Myocyte (in vitro differentiated cells): ENCODE measurements around the gene SLC39A9. TPM values are rescaled to one million over a fixed set of nuclear protein-coding genes. Genes with fewer than 3 reads are reported as not detected.
"Not testable (repeated sequence)": the region's sequence is repeated elsewhere in the genome, so short reads cannot be mapped to it uniquely, and the experiment has no call there.

Experiments used
- DNase-seq: peaks from one replicate; pipeline ENCODE4 v3.0.0-alpha.2; 2012; ENCODE audit warnings: low read depth
- total RNA-seq: library from RNA; depleted of rRNA; stranded (reverse); fragments of >200 nt; gene quantifications from 2 replicates; pipeline ENCODE4 v1.2.3, GENCODE V29; 2014

Gene SLC39A9
- total RNA-seq, 1 donor from 2014 or later: 60.2 TPM

DNA sequence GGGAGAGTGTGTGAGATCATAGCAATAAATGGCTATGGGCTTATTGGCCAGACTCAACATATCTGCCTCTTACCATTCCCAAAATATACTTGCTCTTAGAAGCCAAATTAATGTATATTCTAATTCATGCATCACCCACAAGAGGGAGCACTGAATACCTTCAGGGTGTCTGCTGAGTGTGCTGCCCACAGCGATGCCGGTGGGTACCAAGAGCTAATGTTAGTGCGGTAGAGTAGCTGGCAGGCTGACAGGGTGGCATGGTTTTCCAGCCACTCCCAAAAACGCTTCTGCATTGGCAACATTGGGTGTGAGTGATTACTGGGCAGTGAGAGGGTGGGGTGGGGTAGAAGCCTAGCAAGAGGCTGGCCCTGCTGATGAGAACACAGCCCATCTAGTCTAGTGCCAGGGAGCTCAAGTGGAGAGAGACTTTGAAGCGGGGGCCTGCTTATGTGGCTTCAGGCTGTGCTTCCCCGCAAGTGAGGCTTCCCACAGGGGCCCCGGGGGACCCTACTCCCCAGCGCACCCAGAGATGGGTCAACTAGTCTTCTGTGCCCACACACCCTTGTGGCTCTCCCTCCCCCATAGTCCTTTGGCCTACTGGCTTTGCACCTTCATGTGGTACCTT is 76.8 kb downstream of the SLC39A9 start:
- peak; percentile 70 for DNase-seq

DNA sequence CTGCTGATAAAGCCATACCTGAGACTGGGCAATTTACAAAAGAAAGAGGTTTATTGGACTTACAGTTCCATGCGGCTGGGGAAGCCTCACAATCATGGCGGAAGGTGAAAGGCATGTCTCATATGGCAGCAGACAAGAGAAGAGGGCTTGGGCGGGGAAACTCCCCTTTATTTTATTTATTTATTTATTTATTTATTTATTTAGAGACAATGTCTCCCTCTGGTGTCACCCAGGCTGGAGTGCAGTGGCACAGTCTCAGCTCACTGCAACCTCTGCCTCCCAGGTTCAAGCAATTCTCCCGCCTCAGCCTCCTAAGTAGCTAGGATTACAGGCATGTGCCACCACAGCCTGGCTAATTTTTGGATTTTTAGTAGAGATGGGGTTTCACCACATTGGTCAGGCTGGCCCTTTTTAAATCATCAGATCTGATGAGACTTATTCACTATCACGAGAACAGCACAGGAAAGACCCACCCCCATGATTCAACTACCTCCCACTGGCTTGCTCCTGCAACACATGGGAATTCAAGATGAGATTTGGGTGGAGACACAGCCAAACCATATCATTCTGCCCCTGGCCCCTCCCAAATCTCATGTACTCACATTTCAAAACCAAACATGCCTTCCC is 78.4 kb downstream of the SLC39A9 start:
- not testable (repeated sequence) for DNase-seq

DNA sequence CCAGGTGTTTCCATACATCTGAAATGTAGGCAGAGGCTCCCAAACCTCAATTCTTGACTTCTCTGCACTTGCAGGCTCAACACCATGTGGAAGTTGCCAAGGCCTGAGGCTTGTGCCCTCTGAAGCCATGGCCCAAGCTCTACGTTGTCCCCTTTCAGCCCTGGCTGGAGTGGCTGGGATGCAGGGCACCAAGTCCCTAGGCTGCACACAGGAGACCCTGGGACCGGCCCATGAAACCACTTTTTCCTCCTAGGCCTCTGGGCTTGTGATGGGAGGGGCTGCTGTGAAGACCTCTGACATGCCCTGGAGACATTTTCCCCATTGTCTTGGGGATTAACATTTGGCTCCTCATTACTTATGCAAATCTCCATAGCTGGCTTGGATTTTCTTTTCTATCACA is 79.6 kb downstream of the SLC39A9 start:
- not testable (repeated sequence) for DNase-seq

DNA sequence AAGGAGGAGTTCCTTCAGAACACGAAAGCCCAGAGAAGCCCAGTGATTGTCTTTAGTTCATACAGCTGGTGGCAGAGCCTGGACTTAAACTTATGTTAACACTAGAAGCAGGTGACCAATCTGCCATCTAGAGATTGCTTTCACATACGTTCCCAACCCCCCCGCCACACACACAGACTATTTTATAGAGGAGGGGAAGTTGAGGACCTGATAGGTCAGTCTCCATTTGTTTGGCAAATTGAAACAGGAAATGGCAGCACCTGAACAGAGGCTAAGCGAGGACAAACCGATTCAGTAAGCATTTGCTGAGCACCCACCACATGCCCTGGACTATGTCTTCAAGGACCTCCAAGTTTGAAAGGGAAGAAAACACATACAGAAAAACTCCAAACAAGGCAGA is 81.2 kb downstream of the SLC39A9 start:
- DNase-seq: no peak

DNA sequence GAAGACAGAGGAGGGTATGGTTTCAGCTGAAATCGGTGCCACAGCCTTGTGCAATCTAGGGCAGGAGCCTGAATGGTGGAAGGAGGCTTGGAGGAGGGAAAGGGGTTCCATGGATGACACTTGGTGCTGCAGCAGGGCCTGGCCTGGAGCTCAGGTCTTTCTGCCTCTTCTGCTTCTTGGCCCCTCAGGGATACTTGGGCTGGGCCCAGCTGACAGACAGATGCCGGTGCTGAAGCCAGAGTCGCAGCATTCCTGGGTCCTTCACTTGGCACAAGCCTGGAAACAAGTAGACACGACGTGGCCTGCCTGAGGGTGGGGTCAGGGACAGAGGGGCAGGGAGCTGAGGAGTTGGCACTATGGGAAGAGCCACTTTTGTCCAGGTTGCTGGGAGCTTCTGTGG is 81.6 kb downstream of the SLC39A9 start:
- DNase-seq: no peak

DNA sequence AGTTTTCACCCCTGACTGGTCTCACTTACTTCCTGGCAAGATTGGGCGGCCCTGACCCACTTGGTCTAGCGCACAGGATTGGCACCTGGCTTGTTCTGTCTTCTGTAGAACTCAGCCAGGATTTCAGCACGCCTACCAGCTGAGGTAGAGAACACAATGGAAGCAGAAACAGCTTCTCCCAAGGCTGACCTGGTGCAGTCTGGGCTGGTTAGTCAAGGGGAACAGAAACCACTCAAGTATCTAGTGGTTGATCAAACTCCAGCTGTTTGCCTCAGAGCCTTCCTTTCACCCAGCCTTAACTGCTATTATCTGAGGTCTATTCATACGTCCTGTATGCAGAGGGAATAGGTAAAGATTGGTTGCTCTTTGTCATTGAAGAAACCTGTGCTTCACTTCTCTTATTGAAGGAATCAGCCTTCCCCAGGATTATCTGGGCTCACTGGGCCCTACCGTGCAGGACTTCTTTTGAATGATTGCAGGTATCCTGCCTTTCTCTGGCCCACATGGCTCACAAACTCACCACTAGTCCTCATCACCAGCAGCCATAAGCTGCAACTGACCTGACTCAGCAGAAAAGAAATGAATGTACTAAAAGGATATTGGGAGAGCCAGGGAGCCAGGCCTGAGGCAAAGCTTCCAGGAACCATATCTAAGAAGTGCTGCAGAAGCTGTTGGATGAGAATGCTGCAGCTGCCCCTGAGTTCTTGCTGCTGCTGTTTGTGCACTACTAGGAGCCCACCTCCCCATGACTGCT is 83.5 kb downstream of the SLC39A9 start:
- DNase-seq: peak; percentile 34

DNA sequence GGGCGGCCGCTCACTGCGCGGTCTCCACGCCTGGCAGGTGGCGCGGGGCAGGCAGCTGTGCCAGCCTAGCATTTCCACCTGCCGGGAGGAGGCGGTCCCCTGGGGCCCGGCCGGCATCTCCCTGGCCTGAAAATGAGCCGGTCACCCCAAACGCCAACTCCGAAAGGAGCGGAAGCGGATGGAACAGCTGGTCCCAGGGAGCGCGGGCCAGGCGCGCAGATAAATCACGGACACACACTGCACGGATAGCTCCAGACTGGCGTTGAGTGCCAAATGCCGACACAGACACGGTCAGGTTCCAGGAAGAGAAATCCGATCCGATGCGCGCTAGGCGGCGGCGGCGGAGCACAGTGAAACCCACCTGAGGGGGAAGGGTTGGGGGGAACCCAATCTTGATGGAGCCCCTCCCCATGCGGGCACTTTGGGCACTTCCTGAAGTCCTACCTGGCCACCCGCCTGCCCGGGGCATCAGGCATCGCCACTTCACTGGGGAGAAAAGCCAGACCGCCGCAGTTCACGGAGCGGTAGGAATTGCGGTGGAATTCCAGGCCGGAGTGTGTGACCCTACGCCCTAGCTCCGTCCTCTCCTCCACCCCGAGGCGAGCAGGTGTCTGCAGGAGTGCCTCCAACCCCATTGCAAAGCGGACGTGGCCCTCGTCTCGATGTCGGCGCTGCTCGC is 85.4 kb downstream of the SLC39A9 start:
- peak; percentile 93 for DNase-seq

DNA sequence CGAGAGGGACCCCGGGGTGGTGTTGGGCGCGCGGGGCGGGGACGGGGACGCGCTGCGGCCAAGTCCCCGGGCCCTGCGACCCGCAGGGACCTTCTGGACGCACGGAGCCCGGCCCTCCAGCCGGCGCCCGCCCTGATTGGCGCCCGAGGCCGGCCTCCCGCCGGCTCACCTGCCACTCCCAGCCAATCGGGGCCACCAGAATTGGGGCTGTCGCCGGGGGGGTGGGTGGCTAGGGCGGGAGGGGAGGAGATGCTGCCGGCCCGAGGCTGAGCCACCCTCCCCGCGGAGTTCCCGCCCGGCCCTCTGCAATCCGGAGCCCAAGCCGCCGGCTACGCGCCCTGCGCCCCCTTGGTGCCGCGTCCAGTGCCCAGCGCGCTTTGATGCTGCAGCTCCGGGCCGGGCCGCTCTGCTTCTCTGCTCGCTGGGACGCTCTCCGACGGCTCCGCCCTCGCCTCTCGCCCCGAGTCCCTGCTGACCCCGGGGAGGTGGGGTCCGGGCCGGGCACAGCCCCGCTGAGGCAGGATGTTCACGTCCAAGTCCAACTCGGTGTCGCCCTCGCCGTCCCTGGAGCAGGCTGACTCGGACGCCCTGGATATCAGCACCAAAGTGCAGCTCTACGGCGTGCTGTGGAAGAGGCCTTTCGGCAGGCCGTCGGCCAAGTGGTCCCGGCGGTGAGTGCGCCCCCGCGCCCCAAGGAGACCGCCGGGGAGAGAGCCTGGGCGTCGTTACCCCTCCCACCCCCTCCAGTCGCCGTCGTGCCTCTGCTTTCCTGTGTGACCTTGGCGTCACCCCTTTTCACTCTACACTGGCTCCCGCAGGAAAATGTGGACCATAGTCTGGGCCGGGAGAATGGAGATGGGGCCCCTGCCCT is 86.2 kb downstream of the SLC39A9 start, which contains the start of gene PLEKHD1:
Gene PLEKHD1 (plus strand): TSS at position 285 of the 871 bp plus-strand sequence. CDS start 238 bp downstream, at position 523.
- peak; percentile 44 for DNase-seq

DNA sequence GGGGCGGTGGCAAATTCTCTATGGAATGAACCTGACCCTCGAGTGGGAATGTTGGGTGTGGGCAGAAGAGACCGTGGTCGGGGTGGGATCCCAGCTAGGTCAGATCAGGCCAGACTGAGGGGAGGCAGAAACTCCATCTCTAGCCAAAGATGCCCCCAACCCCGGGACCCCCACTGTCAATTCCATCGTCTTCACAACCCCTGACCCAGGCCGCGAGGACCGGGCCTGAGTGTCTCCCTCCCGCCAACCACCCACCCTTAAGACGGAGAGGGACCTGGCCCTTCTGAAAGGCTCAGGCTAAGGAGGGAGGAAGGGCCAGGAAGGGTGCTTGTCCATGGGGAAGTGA is 86.8 kb downstream of the SLC39A9 start:
- DNase-seq: no peak

DNA sequence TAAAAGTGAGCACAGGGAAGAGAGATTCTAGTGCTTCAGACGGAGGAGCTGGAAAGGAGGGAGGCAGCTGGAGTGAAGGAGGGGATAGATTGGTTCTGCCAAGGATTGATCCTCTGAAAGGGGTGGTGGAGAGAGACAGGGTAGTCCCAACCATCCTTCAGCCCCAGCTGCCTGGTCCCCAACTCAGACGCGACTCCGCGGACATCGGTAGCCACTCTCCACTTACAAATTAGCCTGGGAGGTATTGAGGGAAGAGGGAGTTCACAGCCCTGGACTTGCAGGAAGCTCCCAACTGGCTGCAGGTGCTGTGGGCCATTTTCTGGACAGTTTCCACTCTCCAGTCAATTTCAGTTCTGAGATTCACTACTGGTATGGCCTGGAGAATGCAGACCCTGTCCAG is 87.2 kb downstream of the SLC39A9 start:
- no peak for DNase-seq

DNA sequence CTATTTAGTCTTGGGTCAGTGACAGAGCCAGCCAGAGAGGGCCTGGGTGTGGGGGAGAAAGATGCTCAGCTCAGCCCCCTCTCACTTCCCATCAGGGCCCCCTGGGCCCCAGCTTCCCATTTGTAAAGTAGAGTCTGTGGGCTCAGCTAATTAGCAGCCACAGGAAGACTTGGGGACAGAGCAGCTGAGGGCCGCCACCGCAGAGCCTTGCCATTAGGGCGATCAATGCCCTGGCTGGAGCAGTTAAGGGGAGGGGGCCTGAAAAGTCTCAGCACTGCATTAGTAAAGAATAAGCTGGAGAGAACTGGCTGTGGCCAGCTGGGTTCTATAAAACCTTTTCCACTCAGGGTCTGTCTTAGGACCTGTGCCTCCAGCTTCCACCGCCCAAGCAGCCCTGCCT is 88.7 kb downstream of the SLC39A9 start:
- no peak for DNase-seq

DNA sequence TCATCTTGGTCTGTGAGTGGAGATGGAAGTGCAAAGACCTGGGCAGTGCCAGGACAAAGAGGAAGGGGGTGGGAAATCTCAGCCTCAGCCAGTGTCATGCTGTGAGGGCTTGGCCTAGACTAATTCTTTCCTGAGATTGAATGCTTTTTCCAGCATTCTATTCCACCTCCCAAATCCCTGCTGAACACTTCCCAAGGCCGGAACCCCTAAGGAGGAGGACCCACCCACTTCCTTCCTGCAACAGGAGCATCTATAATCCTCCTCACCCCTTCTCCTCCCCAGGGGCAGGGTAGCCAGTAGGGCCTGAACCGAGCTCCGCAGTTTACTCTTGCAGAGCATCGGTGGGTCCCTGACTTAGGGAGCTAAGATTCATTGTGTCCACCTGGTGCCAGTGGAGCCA is 89.3 kb downstream of the SLC39A9 start:
- no peak for DNase-seq

DNA sequence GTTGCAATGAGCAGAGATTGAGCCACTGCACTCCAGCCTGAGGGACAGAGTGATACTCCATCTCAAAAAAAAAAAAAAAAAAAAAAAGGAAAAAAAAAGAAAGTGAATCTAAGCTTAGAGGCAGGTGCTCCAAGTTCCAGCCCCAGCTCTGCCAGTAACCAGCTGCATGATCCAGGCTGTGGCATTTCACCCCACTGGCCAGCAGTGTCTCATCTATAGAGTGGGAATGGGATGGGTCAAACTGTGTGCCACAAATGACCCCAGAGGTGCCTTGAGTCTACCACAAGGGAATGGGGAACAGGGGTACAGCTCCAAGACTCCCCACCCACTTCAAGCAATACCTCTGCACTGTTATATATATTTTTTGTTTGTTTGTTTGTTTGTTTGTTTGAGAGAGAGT is 91.0 kb downstream of the SLC39A9 start:
- no peak for DNase-seq

DNA sequence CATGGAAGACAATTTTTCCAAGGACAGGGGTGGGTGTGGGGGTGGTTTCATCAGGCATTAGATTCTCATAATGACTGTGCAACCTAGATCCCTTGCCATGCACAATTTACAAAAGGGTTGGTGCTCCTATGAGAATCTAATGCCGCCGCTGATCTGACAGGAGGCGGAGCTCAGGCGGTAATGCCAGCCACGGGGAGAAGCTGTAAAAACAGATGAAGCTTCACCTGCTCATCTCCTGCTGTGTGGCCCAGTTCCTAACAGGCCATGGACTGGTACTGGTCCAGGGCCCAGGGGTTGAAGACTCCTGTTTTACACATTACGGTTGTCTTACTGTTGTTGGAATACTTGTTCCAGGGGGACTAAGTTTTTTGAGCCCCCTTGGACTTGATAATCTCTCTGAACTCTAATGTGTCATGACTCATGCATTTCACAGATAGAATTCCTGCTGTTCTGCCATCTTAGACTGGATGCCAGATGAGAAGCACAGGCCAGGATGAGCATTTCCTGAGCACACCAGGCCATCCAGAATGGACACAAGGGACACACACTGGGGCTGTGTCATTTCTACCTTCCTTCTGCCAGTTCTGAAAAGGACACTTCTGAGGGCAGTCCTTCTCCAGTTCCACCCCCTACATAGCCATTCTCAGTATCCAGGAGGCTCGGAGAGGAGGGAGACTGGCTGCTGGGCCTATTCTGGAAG is 91.9 kb downstream of the SLC39A9 start:
- DNase-seq: no peak

DNA sequence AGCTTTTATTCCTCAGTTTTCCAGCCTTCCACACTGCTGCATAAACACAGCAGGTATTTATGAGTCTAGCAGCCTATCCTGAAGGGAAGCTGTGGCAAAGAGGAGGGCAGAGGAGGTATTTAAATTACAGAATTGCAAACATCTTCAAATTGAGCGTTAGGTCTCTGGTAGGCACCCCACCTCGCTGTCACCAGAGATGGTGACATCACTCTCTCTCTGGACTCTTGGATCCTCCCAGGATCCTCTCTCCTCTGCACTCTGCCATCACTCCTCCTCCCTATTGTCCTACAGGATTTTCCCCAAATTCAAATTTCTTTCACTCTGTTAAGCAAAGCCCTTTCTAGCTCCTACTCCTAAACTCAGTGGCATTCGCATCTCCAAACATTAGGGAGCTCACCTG is 92.7 kb downstream of the SLC39A9 start:
- DNase-seq: no peak

DNA sequence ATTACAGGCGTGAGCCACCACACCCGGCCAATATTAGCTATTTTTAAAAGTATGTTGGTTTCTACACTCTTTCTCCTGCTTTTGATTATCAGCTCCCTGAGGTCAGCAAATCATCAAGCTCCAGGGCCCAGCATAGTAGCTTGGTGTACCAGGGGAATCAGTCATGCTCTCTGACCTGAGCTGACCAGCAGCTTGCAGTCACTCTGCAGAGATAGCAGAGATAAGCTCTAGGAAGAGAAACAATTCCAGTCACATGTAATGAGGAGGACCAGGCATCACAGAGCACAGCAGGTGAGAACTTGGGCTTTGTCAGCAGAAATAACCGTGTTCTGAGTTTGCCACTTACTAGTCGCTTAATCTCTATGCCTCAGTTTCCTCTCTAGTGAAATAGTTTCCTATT is 94.5 kb downstream of the SLC39A9 start:
- DNase-seq: no peak

DNA sequence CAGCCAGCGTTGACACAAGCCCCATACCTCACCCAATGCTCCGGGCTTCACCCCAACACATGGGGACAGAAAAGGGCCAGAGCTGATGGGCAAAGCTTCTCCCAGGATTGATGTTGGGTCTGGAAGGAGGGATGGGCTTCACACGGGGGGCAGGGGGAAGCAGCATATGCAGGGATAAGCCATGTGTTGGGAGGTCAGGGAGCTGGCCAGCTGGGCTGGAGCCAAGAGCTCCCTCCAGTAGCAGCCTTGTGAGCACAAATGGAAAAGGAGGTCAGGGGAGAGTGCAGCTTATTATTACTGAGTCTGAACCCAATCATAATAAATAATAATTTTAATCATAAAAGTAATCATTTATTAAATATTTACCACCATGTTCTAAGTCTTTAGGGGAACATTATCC is 95.3 kb downstream of the SLC39A9 start:
- no peak for DNase-seq

DNA sequence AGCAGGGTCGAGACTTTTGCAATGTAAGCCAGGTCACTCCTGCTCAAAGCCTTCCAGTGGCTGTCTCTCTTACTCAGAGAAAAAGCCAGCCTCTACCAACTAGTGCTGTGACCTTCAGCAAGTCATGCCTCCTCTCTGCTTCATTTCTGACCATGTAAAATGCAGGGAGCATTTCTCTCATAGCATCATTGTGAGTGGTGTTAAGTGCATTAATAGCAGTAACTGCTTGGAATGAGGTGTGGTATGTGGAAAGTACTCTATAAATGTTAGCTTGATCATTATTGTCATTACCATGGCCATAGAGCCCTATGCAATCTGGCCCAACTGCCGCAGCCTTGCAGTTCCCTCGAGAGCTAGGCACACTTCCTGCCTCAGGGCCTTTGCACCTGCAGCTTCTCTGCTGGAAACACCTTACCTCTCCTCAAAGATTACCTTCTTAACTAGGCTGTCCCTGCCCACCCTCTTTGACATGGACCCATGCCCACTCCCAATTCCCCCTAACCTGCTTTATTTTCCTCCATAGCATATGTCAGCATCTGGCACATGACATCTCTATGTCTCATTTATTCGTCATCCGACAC is 96.9 kb downstream of the SLC39A9 start:
- DNase-seq: no peak

DNA sequence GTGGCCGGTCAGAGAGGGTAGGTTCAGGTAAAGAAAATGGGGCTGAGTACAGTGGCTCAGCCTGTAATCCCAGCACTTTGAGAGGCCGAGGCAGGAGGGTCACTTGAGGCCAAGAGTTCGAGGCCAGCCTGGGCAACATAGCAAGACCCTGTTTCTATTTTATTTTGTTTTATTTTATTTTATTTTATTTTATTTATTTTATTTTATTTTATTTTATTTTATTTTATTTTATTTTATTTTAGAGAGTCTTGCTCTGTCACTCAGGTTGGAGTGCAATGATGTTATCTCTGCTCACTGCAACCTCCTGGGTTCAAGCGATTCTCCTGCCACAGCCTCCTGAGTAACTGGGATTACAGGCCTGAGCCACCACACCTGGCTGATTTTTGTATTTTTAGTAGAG is 99.4 kb downstream of the SLC39A9 start:
- not testable (repeated sequence) for DNase-seq

DNA sequence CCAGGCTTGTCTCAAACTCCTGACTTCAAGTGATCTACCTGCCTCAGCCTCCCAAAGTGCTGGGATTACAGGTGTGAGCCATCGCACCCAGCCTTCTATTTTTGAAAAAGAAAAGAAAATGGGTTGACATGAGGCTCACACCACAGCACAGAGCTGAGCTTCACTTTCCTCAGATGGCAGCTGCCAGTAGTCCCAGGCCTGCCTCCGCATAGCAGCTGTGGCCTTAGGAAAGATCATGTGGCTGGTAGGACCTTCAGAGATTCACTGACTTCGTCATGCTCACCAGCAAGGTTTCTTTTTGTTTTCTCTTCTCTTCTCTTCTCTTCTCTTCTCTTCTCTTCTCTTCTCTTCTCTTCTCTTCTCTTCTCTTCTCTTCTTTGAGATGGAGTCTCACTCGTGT is 99.8 kb downstream of the SLC39A9 start:
- DNase-seq: peak; percentile 78
